Measurements from ENCODE around the gene VWA8.
"Not testable (repeated sequence)": the region's sequence is repeated elsewhere in the genome, so short reads cannot be mapped to it uniquely, and the experiment has no call there.

The VWA8 gene

GRCh38 chr13:41925014-41925413 lies 35.9 kb downstream of the VWA8 start:
- Histone ChIP-seq H3K27ac (ENCODE audit: low read depth, low read length) (no peak overlapping the region), H3K9me3 (ENCODE audit: insufficient read depth, low read depth, low read length) (0 out of 2 replicates have a peak, but pooled peaks cover 8% of the 10 kb centered on the region), H3K27me3 (ENCODE audit: insufficient read depth, low read length) (no peaks in the 10 kb centered on the region), H3K4me1 (ENCODE audit: insufficient read depth, low read length) (no peaks in the 10 kb centered on the region; the same call in 1 of the 2 replicates), H3K9ac (ENCODE audit: low read depth, low read length) (no peak overlapping the region), H3K36me3 (ENCODE audit: insufficient read depth, low read length) (peaks cover 8% of the 10 kb centered on the region; the same call in 1 of the 2 replicates), H3K4me3 (ENCODE audit: low read length) (no peak overlapping the region)
- no CpG with 5 or more reads among the region's 2 CpGs for WGBS

GRCh38 chr13:41922894-41923293 lies 38.0 kb downstream of the VWA8 start:
- not testable (repeated sequence) for H3K36me3 ChIP-seq (ENCODE audit: insufficient read depth, low read length); H3K9ac ChIP-seq (ENCODE audit: low read depth, low read length); H3K9me3 ChIP-seq (ENCODE audit: insufficient read depth, low read depth, low read length); H3K27me3 ChIP-seq (ENCODE audit: insufficient read depth, low read length); H3K4me3 ChIP-seq (ENCODE audit: low read length); H3K27ac ChIP-seq (ENCODE audit: low read depth, low read length); H3K4me1 ChIP-seq (ENCODE audit: insufficient read depth, low read length)
- WGBS, result 96% methylated on average over 4 of the region's 4 CpGs

GRCh38 chr13:41919741-41920487 lies 41.0 kb downstream of the VWA8 start:
- Histone ChIP-seq H3K4me1 (ENCODE audit: insufficient read depth, low read length) (no peaks in the 10 kb centered on the region; the same call in 1 of the 2 replicates), H3K27ac (ENCODE audit: low read depth, low read length) (no peak overlapping the region), H3K9ac (ENCODE audit: low read depth, low read length) (no peak overlapping the region), H3K27me3 (ENCODE audit: insufficient read depth, low read length) (no peaks in the 10 kb centered on the region), H3K9me3 (ENCODE audit: insufficient read depth, low read depth, low read length) (no peaks in the 10 kb centered on the region), H3K4me3 (ENCODE audit: low read length) (no peak overlapping the region), H3K36me3 (ENCODE audit: insufficient read depth, low read length) (no peaks in the 10 kb centered on the region)
- 79% methylated on average over 5 of the region's 5 CpGs for WGBS

- Histone ChIP-seq H3K4me1 (ENCODE audit: insufficient read depth, low read length) (no peaks in the 10 kb centered on the region; the same call in 1 of the 2 replicates), H3K9ac (ENCODE audit: low read depth, low read length) (no peak overlapping the region)
- WGBS, result 79% methylated on average over 2 of the region's 3 CpGs
Measured at GRCh38 chr13:41919031-41919740, 41.7 kb downstream of the VWA8 start.

GRCh38 chr13:41917641-41918040 lies 43.3 kb downstream of the VWA8 start:
- H3K4me1 ChIP-seq (ENCODE audit: insufficient read depth, low read length), result no peaks in the 10 kb centered on the region
- H3K9me3 ChIP-seq (ENCODE audit: insufficient read depth, low read depth, low read length), result no peaks in the 10 kb centered on the region
- H3K4me3 ChIP-seq (ENCODE audit: low read length), result no peak overlapping the region
- H3K27ac ChIP-seq (ENCODE audit: low read depth, low read length), result no peak overlapping the region
- no peaks in the 10 kb centered on the region for H3K27me3 ChIP-seq (ENCODE audit: insufficient read depth, low read length)
- H3K9ac ChIP-seq (ENCODE audit: low read depth, low read length), result no peak overlapping the region
- 86% methylated on average over 1 of the region's 1 CpG for WGBS
- H3K36me3 ChIP-seq (ENCODE audit: insufficient read depth, low read length), result no peaks in the 10 kb centered on the region

More at GRCh38 chr13:41919031-41919740, 41.7 kb downstream of the VWA8 start:
- Histone ChIP-seq H3K4me3 (ENCODE audit: low read length) (no peak overlapping the region), H3K9me3 (ENCODE audit: insufficient read depth, low read depth, low read length) (no peaks in the 10 kb centered on the region), H3K36me3 (ENCODE audit: insufficient read depth, low read length) (no peaks in the 10 kb centered on the region), H3K27me3 (ENCODE audit: insufficient read depth, low read length) (no peaks in the 10 kb centered on the region), H3K27ac (ENCODE audit: low read depth, low read length) (no peak overlapping the region)

GRCh38 chr13:41916173-41916954 lies 44.5 kb downstream of the VWA8 start:
- Histone ChIP-seq H3K4me1 (ENCODE audit: insufficient read depth, low read length) (no peaks in the 10 kb centered on the region), H3K27me3 (ENCODE audit: insufficient read depth, low read length) (no peaks in the 10 kb centered on the region), H3K9me3 (ENCODE audit: insufficient read depth, low read depth, low read length) (no peaks in the 10 kb centered on the region), H3K36me3 (ENCODE audit: insufficient read depth, low read length) (no peaks in the 10 kb centered on the region), H3K4me3 (ENCODE audit: low read length) (no peak overlapping the region), H3K27ac (ENCODE audit: low read depth, low read length) (no peak overlapping the region), H3K9ac (ENCODE audit: low read depth, low read length) (no peak overlapping the region)
- WGBS, result 88% methylated on average over 4 of the region's 5 CpGs

GRCh38 chr13:41915081-41915480 lies 45.8 kb downstream of the VWA8 start:
- H3K4me1 ChIP-seq (ENCODE audit: insufficient read depth, low read length), result no peaks in the 10 kb centered on the region
- H3K9ac ChIP-seq (ENCODE audit: low read depth, low read length), result no peak overlapping the region
- no peak overlapping the region for H3K4me3 ChIP-seq (ENCODE audit: low read length)
- no peaks in the 10 kb centered on the region for H3K9me3 ChIP-seq (ENCODE audit: insufficient read depth, low read depth, low read length)
- no peaks in the 10 kb centered on the region for H3K36me3 ChIP-seq (ENCODE audit: insufficient read depth, low read length)
- no peaks in the 10 kb centered on the region for H3K27me3 ChIP-seq (ENCODE audit: insufficient read depth, low read length)
- H3K27ac ChIP-seq (ENCODE audit: low read depth, low read length), result no peak overlapping the region

- Histone ChIP-seq H3K9ac (ENCODE audit: low read depth, low read length) (no peak overlapping the region), H3K36me3 (ENCODE audit: insufficient read depth, low read length) (peaks cover under 1% of the 10 kb centered on the region; the same call in 1 of the 2 replicates), H3K27me3 (ENCODE audit: insufficient read depth, low read length) (no peaks in the 10 kb centered on the region), H3K27ac (ENCODE audit: low read depth, low read length) (no peak overlapping the region), H3K4me3 (ENCODE audit: low read length) (no peak overlapping the region), H3K4me1 (ENCODE audit: insufficient read depth, low read length) (no peaks in the 10 kb centered on the region), H3K9me3 (ENCODE audit: insufficient read depth, low read depth, low read length) (no peaks in the 10 kb centered on the region)
Measured at GRCh38 chr13:41914552-41914951, 46.4 kb downstream of the VWA8 start.

GRCh38 chr13:41909506-41909905 lies 51.4 kb downstream of the VWA8 start:
- no peaks in the 10 kb centered on the region for H3K4me1 ChIP-seq (ENCODE audit: insufficient read depth, low read length)
- WGBS, result 92% methylated on average over 2 of the region's 2 CpGs
- H3K36me3 ChIP-seq (ENCODE audit: insufficient read depth, low read length), result peaks cover 31% of the 10 kb centered on the region
- no peak overlapping the region for H3K4me3 ChIP-seq (ENCODE audit: low read length)
- H3K27me3 ChIP-seq (ENCODE audit: insufficient read depth, low read length), result no peaks in the 10 kb centered on the region
- H3K9me3 ChIP-seq (ENCODE audit: insufficient read depth, low read depth, low read length), result no peaks in the 10 kb centered on the region
- H3K27ac ChIP-seq (ENCODE audit: low read depth, low read length), result no peak overlapping the region
- H3K9ac ChIP-seq (ENCODE audit: low read depth, low read length), result no peak overlapping the region

- H3K9me3 ChIP-seq (ENCODE audit: insufficient read depth, low read depth, low read length), result no peaks in the 10 kb centered on the region
- peaks cover 31% of the 10 kb centered on the region for H3K36me3 ChIP-seq (ENCODE audit: insufficient read depth, low read length)
- H3K27ac ChIP-seq (ENCODE audit: low read depth, low read length), result no peak overlapping the region
- 96% methylated on average over 1 of the region's 2 CpGs for WGBS
- no peaks in the 10 kb centered on the region for H3K4me1 ChIP-seq (ENCODE audit: insufficient read depth, low read length)
- no peak overlapping the region for H3K4me3 ChIP-seq (ENCODE audit: low read length)
- no peaks in the 10 kb centered on the region for H3K27me3 ChIP-seq (ENCODE audit: insufficient read depth, low read length)
- no peak overlapping the region for H3K9ac ChIP-seq (ENCODE audit: low read depth, low read length)
Measured at GRCh38 chr13:41905600-41906254, 55.2 kb downstream of the VWA8 start.

GRCh38 chr13:41900918-41901317 lies 60.0 kb downstream of the VWA8 start:
- no peaks in the 10 kb centered on the region for H3K4me1 ChIP-seq (ENCODE audit: insufficient read depth, low read length)
- H3K9me3 ChIP-seq (ENCODE audit: insufficient read depth, low read depth, low read length), result no peaks in the 10 kb centered on the region
- no peaks in the 10 kb centered on the region for H3K27me3 ChIP-seq (ENCODE audit: insufficient read depth, low read length)
- no peaks in the 10 kb centered on the region for H3K36me3 ChIP-seq (ENCODE audit: insufficient read depth, low read length)
- no peak overlapping the region for H3K9ac ChIP-seq (ENCODE audit: low read depth, low read length)
- no peak overlapping the region for H3K27ac ChIP-seq (ENCODE audit: low read depth, low read length)
- H3K4me3 ChIP-seq (ENCODE audit: low read length), result no peak overlapping the region
